ENCODE results near the gene LGSN.
A peak's percentile ranks its signal among the peaks of the same experiment; 100 is the strongest.
"Not testable (repeated sequence)": the region's sequence is repeated elsewhere in the genome, so short reads cannot be mapped to it uniquely, and the experiment has no call there.

Gene LGSN

DNA sequence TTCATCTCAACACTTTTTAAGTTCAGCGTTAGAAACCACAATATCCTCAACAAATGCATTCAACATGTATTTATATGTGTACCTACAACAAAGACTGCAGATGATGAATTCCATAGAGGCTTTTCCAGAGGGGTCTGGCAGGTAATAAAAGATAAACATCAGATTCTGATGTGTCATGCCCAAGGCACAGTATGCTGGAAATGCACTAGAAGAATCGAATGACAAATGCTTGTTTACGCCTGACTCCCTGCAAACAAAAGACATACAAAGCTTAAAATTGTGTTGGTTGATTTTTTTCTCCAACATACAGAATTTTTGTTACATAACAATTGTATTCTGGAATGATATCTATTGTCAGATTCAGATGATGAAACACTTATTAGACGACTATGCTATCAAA, at the start of gene LGSN:
TSS of gene LGSN (minus strand) at position 45 of the 400 bp plus-strand sequence. CDS start at position 5, 40 bp downstream.
- no peak for DNase-seq

- no peak for DNase-seq
These were observed 48.6 kb upstream of the LGSN start for GRCh38 chr6:63368347-63368746.

GRCh38 chr6:63362500-63363120, 42.8 kb upstream of the LGSN start:
- DNase-seq, result not testable (repeated sequence)

- DNase-seq, result not testable (repeated sequence)
These were observed 37.6 kb upstream of the LGSN start for GRCh38 chr6:63357384-63357783.

DNA sequence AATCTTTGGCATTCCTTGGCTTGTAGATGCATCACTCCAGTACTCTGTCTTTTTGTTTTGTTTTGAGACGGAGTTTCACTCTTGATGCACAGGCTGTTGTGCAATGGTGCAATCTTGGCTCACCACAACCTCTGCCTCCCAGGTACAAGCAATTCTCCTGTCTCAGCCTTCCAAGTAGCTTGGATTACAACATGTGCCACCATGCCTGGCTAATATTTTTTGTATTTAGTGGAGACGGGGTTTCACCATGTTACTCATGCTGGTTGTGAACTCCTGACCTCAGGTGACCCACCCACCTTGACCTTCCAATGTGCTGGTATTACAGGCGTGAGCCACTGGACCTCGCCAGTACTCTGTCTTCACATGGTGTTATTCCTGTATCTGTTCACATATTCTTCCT, 35.8 kb upstream of the LGSN start:
- no peak for DNase-seq

- no peak for DNase-seq
These were observed 33.5 kb upstream of the LGSN start for GRCh38 chr6:63353286-63353630.

GRCh38 chr6:63352544-63353285, 32.9 kb upstream of the LGSN start:
- peak in 1 of 2 donors; percentile 29 for DNase-seq

DNA sequence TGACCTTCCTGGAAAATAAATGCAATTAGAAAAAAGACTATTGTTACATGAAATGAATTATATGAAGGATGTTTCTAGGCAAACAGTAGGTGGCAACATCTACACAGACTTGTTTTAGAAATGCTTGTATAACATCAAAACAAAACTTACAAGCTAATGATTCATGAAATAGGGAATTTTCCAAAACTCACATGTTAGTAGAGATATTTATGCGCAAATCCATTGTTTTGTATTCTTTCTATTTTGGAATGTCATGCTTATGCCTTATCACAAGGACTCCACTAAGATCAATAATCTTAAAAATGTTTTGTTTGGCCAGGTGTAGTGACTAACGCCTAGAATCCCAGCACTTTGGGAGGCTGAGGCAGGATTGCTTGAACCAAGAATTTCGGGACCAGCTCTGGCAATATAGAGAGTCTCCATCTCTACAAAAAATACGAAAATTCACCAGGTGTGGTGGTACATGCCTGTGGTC, 32.3 kb upstream of the LGSN start:
- peak in 1 of 2 donors; percentile 62 for DNase-seq

GRCh38 chr6:63349401-63349800, 29.6 kb upstream of the LGSN start:
- peak in 1 of 2 donors; percentile 12 for DNase-seq

DNA sequence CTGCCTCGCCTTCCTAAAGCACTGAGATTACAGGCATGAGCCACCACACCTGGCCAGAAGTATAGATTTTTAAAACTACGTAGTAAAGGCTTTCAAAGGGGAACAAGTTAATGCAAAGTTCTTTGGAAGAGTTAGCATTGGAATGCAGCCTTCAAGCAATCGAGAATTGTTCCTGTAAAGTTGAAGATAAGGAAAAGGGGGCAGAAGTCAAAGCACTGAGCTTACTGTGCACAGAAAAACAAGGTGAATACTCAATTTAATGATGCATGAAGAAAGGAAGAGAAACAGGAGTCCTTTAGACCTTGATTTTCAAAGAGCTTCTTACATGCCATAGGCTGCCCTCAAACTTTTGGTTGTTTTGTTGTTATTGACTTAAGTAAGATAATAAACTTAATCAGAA, 29.1 kb upstream of the LGSN start:
- DNase-seq, result no peak

DNA sequence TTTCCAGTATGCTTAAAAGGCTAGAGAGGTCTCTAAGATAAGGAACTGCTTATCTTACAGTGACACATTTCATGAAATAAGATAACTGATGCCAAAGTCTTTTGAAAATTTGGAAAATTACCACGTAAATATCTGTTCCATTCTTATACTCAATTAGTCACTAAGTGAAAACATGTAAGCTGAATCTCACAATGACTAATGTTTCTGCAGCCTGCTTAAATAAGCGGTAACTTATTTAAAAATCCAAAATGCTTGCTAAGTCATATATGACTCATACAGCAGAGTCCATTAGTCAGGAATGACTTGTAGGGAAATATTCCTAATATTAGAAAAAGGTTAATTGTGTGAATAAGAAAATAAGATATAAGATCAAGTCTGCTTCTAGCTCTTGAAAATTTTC, 27.8 kb upstream of the LGSN start:
- DNase-seq, result no peak

- DNase-seq, result no peak
These were observed 26.5 kb upstream of the LGSN start for GRCh38 chr6:63346217-63346835.

GRCh38 chr6:63340351-63340750, 20.6 kb upstream of the LGSN start:
- DNase-seq, result no peak

DNA sequence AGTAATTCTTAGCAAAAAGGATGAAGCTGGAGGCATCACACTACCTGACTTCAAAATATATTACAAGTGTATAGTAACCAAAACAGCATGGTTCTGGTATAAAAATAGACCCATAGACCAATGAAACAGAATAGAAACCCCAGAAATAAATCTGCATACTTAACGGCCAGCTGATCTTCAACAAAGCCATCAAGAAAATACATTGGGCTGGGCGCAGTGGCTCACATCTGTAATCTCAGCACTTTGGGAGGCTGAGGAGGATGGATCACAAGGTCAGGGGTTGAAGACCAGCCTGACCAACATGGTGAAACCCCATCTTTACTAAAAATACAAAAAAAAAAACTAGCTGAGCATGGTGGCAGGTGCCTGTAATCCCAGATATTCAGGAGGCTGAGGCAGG, 14.9 kb upstream of the LGSN start:
- DNase-seq, result not testable (repeated sequence)

GRCh38 chr6:63333440-63333839, 13.7 kb upstream of the LGSN start:
- no peak for DNase-seq

GRCh38 chr6:63326630-63327029, 6.8 kb upstream of the LGSN start:
- DNase-seq, result not testable (repeated sequence)

GRCh38 chr6:63322981-63323380, 3.2 kb upstream of the LGSN start:
- DNase-seq, result no peak

DNA sequence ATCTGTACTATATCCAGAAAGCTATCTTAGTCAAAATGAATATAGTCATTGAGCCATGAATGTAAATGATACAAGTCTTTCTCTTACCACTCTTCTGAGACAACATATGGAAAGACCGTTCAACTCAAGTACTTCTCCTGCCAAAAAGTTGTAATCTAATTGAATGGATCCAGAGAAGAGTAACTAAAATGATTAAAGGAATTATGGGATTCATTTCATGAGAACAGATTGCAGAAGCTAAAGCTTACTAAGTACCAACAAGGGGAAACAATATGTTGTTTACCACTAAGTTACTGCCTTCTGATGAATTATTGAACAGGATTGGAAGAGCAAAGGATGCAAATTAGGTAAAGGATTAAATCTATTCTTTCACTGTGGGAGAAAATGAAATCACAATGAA, 2.0 kb upstream of the LGSN start:
- DNase-seq, result no peak

GRCh38 chr6:63317641-63318040, 2.1 kb downstream of the LGSN start:
- DNase-seq, result no peak

GRCh38 chr6:63316113-63316512, 3.7 kb downstream of the LGSN start:
- DNase-seq, result no peak

- DNase-seq, result no peak
These were observed 6.7 kb downstream of the LGSN start for GRCh38 chr6:63313111-63313510.

- DNase-seq, result no peak
These were observed 12.1 kb downstream of the LGSN start for GRCh38 chr6:63307581-63308246.

DNA sequence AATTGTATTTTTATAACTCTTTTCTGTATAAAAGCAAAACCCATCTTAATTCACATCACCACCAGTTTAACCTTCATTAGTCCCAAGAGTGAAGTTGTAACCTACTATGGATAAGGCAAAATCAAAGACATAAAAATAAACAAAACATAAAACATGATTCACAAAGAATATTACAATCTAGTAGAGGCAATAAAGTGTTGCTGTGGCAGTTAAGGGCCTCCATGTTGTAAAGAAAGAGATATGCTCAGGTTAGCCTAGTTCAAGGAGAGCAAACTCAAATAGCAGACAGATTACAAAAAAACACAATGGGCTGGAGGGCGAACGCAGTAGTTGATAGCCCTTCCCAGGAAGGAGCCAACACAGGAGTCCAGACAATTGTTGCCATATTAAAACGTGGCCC, 13.4 kb downstream of the LGSN start:
- DNase-seq, result no peak

DNA sequence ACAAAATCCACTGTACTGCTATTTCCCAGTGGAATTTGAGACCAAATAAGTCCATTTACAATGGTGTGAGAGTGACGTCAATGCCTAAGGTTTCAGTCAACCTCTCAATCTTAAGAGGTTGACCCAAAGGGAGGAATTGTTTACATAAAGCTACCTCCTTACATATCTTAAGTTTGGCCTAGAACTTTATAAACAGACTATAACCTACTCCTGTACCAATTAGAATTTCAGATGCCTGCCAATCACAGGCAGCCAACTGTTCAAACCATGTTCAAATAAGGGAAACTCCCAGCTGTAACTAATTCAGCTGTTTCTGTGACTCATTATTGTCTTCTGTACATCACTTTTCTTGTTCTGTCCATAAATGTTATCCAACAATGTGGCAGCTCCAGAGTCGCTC, 14.5 kb downstream of the LGSN start:
- no peak for DNase-seq
